ENCODE results near the gene TMEM108. TPM values are rescaled to one million over a fixed set of nuclear protein-coding genes. Genes with fewer than 3 reads are reported as not detected.

The TMEM108 gene
- polyA plus RNA-seq, 3 donors, result not detected

GRCh38 chr3:133106169-133106568, 68.0 kb downstream of the TMEM108 start:
- WGBS (ENCODE audit: insufficient coverage), result no CpG with 5 or more reads among the region's 1 CpG
- no peaks in the 10 kb centered on the region for H3K36me3 ChIP-seq (replicated peaks in 1 of 2; ENCODE audit: control insufficient read depth in 1 of 2, insufficient read depth in 2 of 2, low read length in 2 of 2)
- TF ChIP-seq CTCF (IDR thresholded peaks at IDR 0.05), result no peak

GRCh38 chr3:133112666-133113065, 74.5 kb downstream of the TMEM108 start:
- Histone ChIP-seq H3K27ac (ENCODE audit: low read depth in 1 of 2, low read length in 2 of 2) (no peak overlapping the region), H3K4me3 (replicated peaks in 1 of 3; ENCODE audit: low read depth in 2 of 3, low read length in 3 of 3) (no peak overlapping the region), H3K79me2 (ENCODE audit: insufficient read depth, low read length) (no peaks in the 10 kb centered on the region), H3K4me1 (ENCODE audit: control insufficient read depth in 1 of 2, insufficient read depth in 2 of 2, low read length in 2 of 2) (no peaks in the 10 kb centered on the region), H3K27me3 (ENCODE audit: control insufficient read depth in 2 of 2, insufficient read depth in 2 of 2, low read length in 2 of 2) (no peaks in the 10 kb centered on the region), H3K4me2 (replicated peaks; ENCODE audit: extremely low read depth, low read length, poor library complexity, severe bottlenecking) (no peak overlapping the region), H4K20me1 (ENCODE audit: insufficient read depth, low read length) (no peaks in the 10 kb centered on the region), H3K9me3 (replicated peaks in 1 of 2; ENCODE audit: control insufficient read depth in 1 of 2, insufficient read depth in 1 of 2, low read length in 2 of 2) (no peaks in the 10 kb centered on the region), H2AFZ (ENCODE audit: insufficient read depth, low read depth, low read length, poor library complexity, severe bottlenecking) (no peak overlapping the region), H3K9ac (ENCODE audit: insufficient read depth, low read length, poor library complexity, severe bottlenecking) (no peak overlapping the region), H3K36me3 (replicated peaks in 1 of 2; ENCODE audit: control insufficient read depth in 1 of 2, insufficient read depth in 2 of 2, low read length in 2 of 2) (no peaks in the 10 kb centered on the region)
- peaks cover 0 to 5% (median 0%) of the 10 kb centered on the region in 7 donors for H3K9me3 Mint-ChIP-seq
- no peak for DNase-seq
- 100% methylated on average over 1 of the region's 2 CpGs for WGBS (ENCODE audit: insufficient coverage)
- no peak overlapping the region for H3K4me3 Mint-ChIP-seq
- H3K27me3 Mint-ChIP-seq (ENCODE audit: low read depth in 3 of 3), result no peaks in the 10 kb centered on the region
- H3K4me1 Mint-ChIP-seq, result peaks cover 15% of the 10 kb centered on the region
- no peak for TF ChIP-seq CTCF (IDR thresholded peaks at IDR 0.05)
- no peaks in the 10 kb centered on the region for H3K36me3 Mint-ChIP-seq
- no peak overlapping the region for H3K27ac Mint-ChIP-seq
- intact Hi-C loops (cut with micrococcal nuclease), result no loop called here

More at GRCh38 chr3:133106169-133106568, 68.0 kb downstream of the TMEM108 start:
- H3K4me1 Mint-ChIP-seq, result no peaks in the 10 kb centered on the region
- no peaks in the 10 kb centered on the region for H3K27me3 ChIP-seq (ENCODE audit: control insufficient read depth in 2 of 2, insufficient read depth in 2 of 2, low read length in 2 of 2)
- H3K4me3 Mint-ChIP-seq, result no peak overlapping the region
- intact Hi-C loops (cut with micrococcal nuclease), result no loop called here
- no peaks in the 10 kb centered on the region for H3K4me1 ChIP-seq (ENCODE audit: control insufficient read depth in 1 of 2, insufficient read depth in 2 of 2, low read length in 2 of 2)
- H3K4me2 ChIP-seq (replicated peaks; ENCODE audit: extremely low read depth, low read length, poor library complexity, severe bottlenecking), result no peak overlapping the region
- DNase-seq, result no peak
- no peak overlapping the region for H3K9ac ChIP-seq (ENCODE audit: insufficient read depth, low read length, poor library complexity, severe bottlenecking)
- peaks cover 0 to 4% (median 0%) of the 10 kb centered on the region in 7 donors for H3K9me3 Mint-ChIP-seq
- peaks cover 0 to 3% (median 0%) of the 10 kb centered on the region in 3 donors for H3K27me3 Mint-ChIP-seq (ENCODE audit: low read depth in 3 of 3)
- no peaks in the 10 kb centered on the region for H3K79me2 ChIP-seq (ENCODE audit: insufficient read depth, low read length)
- H3K36me3 Mint-ChIP-seq, result no peaks in the 10 kb centered on the region
- H3K27ac ChIP-seq (ENCODE audit: low read depth in 1 of 2, low read length in 2 of 2), result no peak overlapping the region
- no peak overlapping the region for H2AFZ ChIP-seq (ENCODE audit: insufficient read depth, low read depth, low read length, poor library complexity, severe bottlenecking)
- no peak overlapping the region for H3K27ac Mint-ChIP-seq
- H3K4me3 ChIP-seq (replicated peaks in 1 of 3; ENCODE audit: low read depth in 2 of 3, low read length in 3 of 3), result no peak overlapping the region
- no peaks in the 10 kb centered on the region for H3K9me3 ChIP-seq (replicated peaks in 1 of 2; ENCODE audit: control insufficient read depth in 1 of 2, insufficient read depth in 1 of 2, low read length in 2 of 2)
- no peaks in the 10 kb centered on the region for H4K20me1 ChIP-seq (ENCODE audit: insufficient read depth, low read length)

Data from CD14-positive monocyte (primary cell).